B cell (primary cell): ENCODE measurements around the gene UGT2B10. TPM values are rescaled to one million over a fixed set of nuclear protein-coding genes. Genes with fewer than 3 reads are reported as not detected.

ENCODE experiments used
- ATAC-seq: fragments of 200-7000 bp; cut with Tn5 transposase; one replicate; pipeline ENCODE4 v1.10.0; 2021; ENCODE audit warnings: low read depth, mild to moderate bottlenecking, moderate number of reproducible peaks, moderate library complexity
- CTCF ChIA-PET: fragments of 350-600 bp; sonication (Branson Sonifier 250); formaldehyde crosslinking; loops from one replicate; lab custom pipeline; 2021; ENCODE audit warnings: antibody characterized with exemption, inconsistent platforms; lab: Charles Lee
- POLR2A ChIA-PET: fragments of 350-600 bp; sonication (Branson Sonifier 250); formaldehyde crosslinking; loops from one replicate; lab custom pipeline; 2021; ENCODE audit warnings: antibody characterized with exemption; lab: Charles Lee
- DNase-seq: peaks from one replicate; pipeline ENCODE4 v3.0.0; 2013
- H2AFZ ChIP-seq: 2 replicates; pipeline ENCODE4 v1.6.1; 2012; ENCODE audit warnings: mild to moderate bottlenecking, low read depth, low read length; ENCODE audit not compliant: insufficient read depth, poor library complexity, severe bottlenecking
- H3K27ac ChIP-seq, 2 donors: 1 replicate in 1 of 2; 2 replicates in 1 of 2; pipeline ENCODE4 v1.5.1; 2012 to 2013; ENCODE audit warnings: low read length in 2 of 2, mild to moderate bottlenecking in 2 of 2, moderate library complexity in 1 of 2
- H3K27me3 ChIP-seq, 4 experiments: fragments of 200-600 bp in 1 of 4; sonication (generic) in 1 of 4; replicated peaks in 1 of 4; 1 replicate in 2 of 4; 2 replicates in 2 of 4; pipeline versions ENCODE4 v1.6.1 to v1.7.0; 2013 to 2016; ENCODE audit warnings: low read length in 3 of 4, mild to moderate bottlenecking in 2 of 4, mixed read lengths in 1 of 4, moderate library complexity in 1 of 4; ENCODE audit not compliant: insufficient read depth in 4 of 4, control insufficient read depth in 3 of 4; ENCODE audit errors: control extremely low read depth in 1 of 4
- H3K36me3 ChIP-seq, 2 experiments: replicated peaks in 1 of 2; 1 replicate in 1 of 2; 2 replicates in 1 of 2; pipeline versions ENCODE4 v1.6.1 to v1.7.1; 2013; ENCODE audit warnings: low read length in 1 of 2; ENCODE audit not compliant: insufficient read depth in 2 of 2, control insufficient read depth in 1 of 2; ENCODE audit errors: control extremely low read depth in 1 of 2, extremely low read depth in 1 of 2
- H3K4me1 ChIP-seq, 2 donors: fragments of 200-600 bp in 1 of 2; sonication (generic) in 1 of 2; 1 replicate in 1 of 2; 2 replicates in 1 of 2; pipeline versions ENCODE4 v1.5.1 to v1.6.1; 2013 to 2017; ENCODE audit warnings: low read length in 2 of 2; ENCODE audit not compliant: control insufficient read depth in 2 of 2, insufficient read depth in 2 of 2
- H3K4me2 ChIP-seq: replicated peaks from 2 replicates; pipeline ENCODE3; 2012; ENCODE audit warnings: mild to moderate bottlenecking, low read depth, low read length; ENCODE audit not compliant: poor library complexity, severe bottlenecking
- H3K4me3 ChIP-seq, 5 experiments: fragments of 200-600 bp in 1 of 5; sonication (generic) in 1 of 5; 1 replicate in 3 of 5; 2 replicates in 2 of 5; pipeline versions ENCODE4 v1.5.1 to v1.7.0; 2011 to 2016; ENCODE audit warnings: low read length in 4 of 5, mild to moderate bottlenecking in 4 of 5, low read depth in 2 of 5, control low read depth in 1 of 5, moderate library complexity in 1 of 5; ENCODE audit not compliant: insufficient read depth in 1 of 5; ENCODE audit errors: control extremely low read depth in 1 of 5, extremely low read depth in 1 of 5
- H3K79me2 ChIP-seq: fragments of 200-600 bp; sonication (generic); one replicate; pipeline ENCODE4 v1.6.0; 2016; ENCODE audit warnings: low read length; ENCODE audit not compliant: control insufficient read depth, insufficient read depth
- H3K9ac ChIP-seq: fragments of 200-600 bp; sonication (generic); 2 replicates; pipeline ENCODE4 v1.6.1; 2017; ENCODE audit warnings: mild to moderate bottlenecking, low read length, moderate library complexity
- H3K9me3 ChIP-seq, 3 donors: one replicate each; pipeline versions ENCODE4 v1.6.1 to v1.7.1; 2013; ENCODE audit warnings: low read length in 2 of 3; ENCODE audit not compliant: control insufficient read depth in 2 of 3, insufficient read depth in 1 of 3; ENCODE audit errors: control extremely low read depth in 1 of 3
- H4K20me1 ChIP-seq: 2 replicates; pipeline ENCODE4 v1.6.0; 2012; ENCODE audit warnings: mild to moderate bottlenecking, low read length; ENCODE audit not compliant: insufficient read depth, control insufficient read depth, poor library complexity, severe bottlenecking
- H3K27ac Mint-ChIP-seq: one replicate; pipeline ENCODE4 v1.8.0; 2021; ENCODE audit warnings: mixed read lengths
- H3K27me3 Mint-ChIP-seq: one replicate; pipeline ENCODE4 v1.8.0; 2021; ENCODE audit warnings: mixed read lengths
- H3K4me1 Mint-ChIP-seq: one replicate; pipeline ENCODE4 v1.8.0; 2021; ENCODE audit warnings: mixed read lengths
- H3K4me3 Mint-ChIP-seq: one replicate; pipeline ENCODE4 v1.8.0; 2021; ENCODE audit warnings: mixed read lengths
- H3K9me3 Mint-ChIP-seq: one replicate; pipeline ENCODE4 v1.8.0; 2022; ENCODE audit warnings: mixed read lengths; ENCODE audit not compliant: insufficient read depth
- CTCF ChIP-seq: fragments of 200-600 bp; IDR thresholded peaks from one replicate; pipeline ENCODE4 v1.8.0; 2022; ENCODE audit warnings: antibody characterized with exemption, mild to moderate bottlenecking
- EZH2 ChIP-seq: IDR thresholded peaks from 2 replicates; pipeline ENCODE4 v1.6.1; 2012; ENCODE audit warnings: borderline replicate concordance, low read depth, mild to moderate bottlenecking, moderate library complexity, low read length; ENCODE audit not compliant: insufficient read depth, poor library complexity, severe bottlenecking
- WGBS: methylation state at CpG from one replicate; pipeline ENCODE4 v1.1.5; 2013; ENCODE audit warnings: missing lambda C conversion rate; ENCODE audit not compliant: insufficient coverage; 5-methylcytosine and 5-hydroxymethylcytosine counted together
- intact Hi-C: fragments of 100-400 bp; cut with micrococcal nuclease; formaldehyde crosslinking; loops from one replicate; pipeline ENCODE4 v1.10.0; 2022
- polyA plus RNA-seq: library from polyadenylated mRNA; depleted of rRNA; stranded (reverse); fragments of >200 nt; gene quantifications from 2 replicates; pipeline ENCODE4 v1.2.3, GENCODE V29; 2012
- small RNA-seq: library from RNA; depleted of rRNA; stranded (forward); fragments of <200 nt; gene quantifications from one replicate; pipeline ENCODE3, GENCODE V24; 2012; ENCODE audit warnings: low replicate concordance, low read depth; ENCODE audit not compliant: insufficient read length
- total RNA-seq, 2 donors: library from RNA; stranded (reverse); fragments of 120-200 nt in 1 of 2; gene quantifications; 1 replicate in 1 of 2; 2 replicates in 1 of 2; pipeline versions ENCODE4 v1.2.3 to v1.2.4, GENCODE V29; 2013 to 2022

Gene UGT2B10
- total and polyA plus RNA-seq, 2 donors (not counting 1 experiment from before 2014, with no cell fraction given) = not detected

- Mint-ChIP-seq H3K4me3 (no peak overlapping the region), H3K27ac (no peak overlapping the region), H3K4me1 (no peaks in the 10 kb centered on the region), H3K9me3 (no peaks in the 10 kb centered on the region), H3K27me3 (no peaks in the 10 kb centered on the region)
- no peak for DNase-seq
- Histone ChIP-seq H3K79me2 (no peaks in the 10 kb centered on the region), H3K4me1 (no peaks in the 10 kb centered on the region), H3K27ac (no peak overlapping the region), H3K9me3 (no peaks in the 10 kb centered on the region), H3K9ac (no peak overlapping the region), H4K20me1 (no peaks in the 10 kb centered on the region), H3K4me3 (no peak overlapping the region), H3K27me3 (no peaks in the 10 kb centered on the region), H2AFZ (no peak overlapping the region), H3K4me2 (no peak overlapping the region), H3K36me3 (no peaks in the 10 kb centered on the region)
- POLR2A ChIA-PET = no interaction called here
- intact Hi-C loops = no loop called here
- TF ChIP-seq CTCF = no peak
- TF ChIP-seq EZH2 = no peak
- CTCF ChIA-PET = no interaction called here
- 85% methylated on average over 3 of the region's 5 CpGs for WGBS
- no peak for ATAC-seq
Observed at GRCh38 chr4:68877555-68877954, 61.8 kb downstream of the UGT2B10 start.

- intact Hi-C loops = no loop called here
- 91% methylated on average over 2 of the region's 2 CpGs for WGBS
- TF ChIP-seq CTCF (no peak), EZH2 (no peak)
- H3K27ac ChIP-seq = no peak overlapping the region
- H3K9me3 ChIP-seq = no peaks in the 10 kb centered on the region
- no peaks in the 10 kb centered on the region for H4K20me1 ChIP-seq
- Mint-ChIP-seq H3K27ac (no peak overlapping the region), H3K4me1 (no peaks in the 10 kb centered on the region), H3K9me3 (no peaks in the 10 kb centered on the region), H3K4me3 (no peak overlapping the region), H3K27me3 (no peaks in the 10 kb centered on the region)
- ATAC-seq (no peak), DNase-seq (no peak)
- no peaks in the 10 kb centered on the region for H3K4me1 ChIP-seq
- no peaks in the 10 kb centered on the region for H3K27me3 ChIP-seq
- CTCF ChIA-PET = no interaction called here
- POLR2A ChIA-PET = no interaction called here
- no peak overlapping the region for H3K4me2 ChIP-seq
- no peaks in the 10 kb centered on the region for H3K36me3 ChIP-seq
- no peaks in the 10 kb centered on the region for H3K79me2 ChIP-seq
- no peak overlapping the region for H2AFZ ChIP-seq
- H3K9ac ChIP-seq = no peak overlapping the region
- no peak overlapping the region for H3K4me3 ChIP-seq
Observed at GRCh38 chr4:68878048-68878447, 62.3 kb downstream of the UGT2B10 start.

Small RNA genes within 50 kb of the gene (small RNA-seq; reads per million reads assigned to genes)
- gene AC021146.4 = not detected
- not detected for gene AC021146.9

Other genes with a start within 250 kb of the UGT2B10 start
- 0.41 and 0.52 TPM in 2 replicates for gene UGT2B17, start 239.7 kb upstream of the UGT2B10 start, total RNA-seq
- gene UGT2B17, start 239.7 kb upstream of the UGT2B10 start, polyA plus RNA-seq = 0.26 TPM in 1 of 2 replicates, not detected in the other
- gene UGT2B15, start 145.3 kb upstream of the UGT2B10 start, total RNA-seq = not detected in 2 replicates
- gene UGT2B15, start 145.3 kb upstream of the UGT2B10 start, polyA plus RNA-seq = not detected in 2 replicates
- gene UGT2A3, start 135.8 kb downstream of the UGT2B10 start, total RNA-seq = not detected in 2 replicates
- gene UGT2A3, start 135.8 kb downstream of the UGT2B10 start, polyA plus RNA-seq = not detected in 2 replicates